KMS-11 (cell line): ENCODE data around the gene ANKRD6.
A peak's percentile ranks its signal among the peaks of the same experiment; 100 is the strongest.

Experiments used
- H2AFZ ChIP-seq: fragments of 200-600 bp; sonication (generic); 2 replicates; pipeline ENCODE4 v1.6.1; 2016; ENCODE audit warnings: antibody characterized with exemption, mixed run types, low read depth
- H3K27ac ChIP-seq: fragments of 200-600 bp; sonication (generic); 2 replicates; pipeline ENCODE4 v1.6.1; 2016; ENCODE audit warnings: mild to moderate bottlenecking, mixed run types
- H3K27me3 ChIP-seq: fragments of 200-600 bp; sonication (generic); 2 replicates; pipeline ENCODE4 v1.6.1; 2017; ENCODE audit warnings: mild to moderate bottlenecking, low read depth, mixed run types, moderate library complexity; ENCODE audit not compliant: insufficient read depth
- H3K36me3 ChIP-seq: fragments of 200-600 bp; sonication (generic); 2 replicates; pipeline ENCODE4 v1.6.1; 2017; ENCODE audit warnings: mild to moderate bottlenecking, mixed run types; ENCODE audit not compliant: insufficient read depth
- H3K4me1 ChIP-seq: fragments of 200-600 bp; sonication (generic); 2 replicates; pipeline ENCODE4 v1.6.1; 2016; ENCODE audit warnings: mild to moderate bottlenecking, low read depth, mixed run types; ENCODE audit not compliant: poor library complexity, severe bottlenecking
- H3K4me2 ChIP-seq: fragments of 200-600 bp; sonication (generic); 2 replicates; pipeline ENCODE4 v1.7.0; 2016; ENCODE audit warnings: mild to moderate bottlenecking, mixed run types
- H3K4me3 ChIP-seq: fragments of 200-600 bp; sonication (generic); IDR thresholded peaks from 2 replicates; pipeline ENCODE4 v1.6.1; 2017; ENCODE audit warnings: low read depth, low read length, mixed read lengths; ENCODE audit not compliant: insufficient read depth
- H3K79me2 ChIP-seq: fragments of 200-600 bp; sonication (generic); 2 replicates; pipeline ENCODE4 v1.6.1; 2016; ENCODE audit warnings: low read depth, mixed run types; ENCODE audit not compliant: insufficient read depth
- H3K9ac ChIP-seq: fragments of 200-600 bp; sonication (generic); 2 replicates; pipeline ENCODE4 v1.6.1; 2016; ENCODE audit warnings: mild to moderate bottlenecking, mixed run types
- H4K20me1 ChIP-seq: fragments of 200-600 bp; sonication (generic); 2 replicates; pipeline ENCODE4 v1.6.1; 2016; ENCODE audit warnings: mild to moderate bottlenecking, mixed run types; ENCODE audit not compliant: insufficient read depth
- CTCF ChIP-seq: fragments of 200-600 bp; sonication (generic); conservative IDR thresholded peaks from 2 replicates; pipeline ENCODE4 v1.6.1; 2017; ENCODE audit warnings: low read depth, mild to moderate bottlenecking, antibody characterized with exemption, low read length, moderate library complexity, mixed read lengths

Gene ANKRD6

GRCh38 chr6:89597372-89597771 lies 164.4 kb downstream of the ANKRD6 start:
- Histone ChIP-seq H3K9ac (no peak overlapping the region), H3K27me3 (no peaks in the 10 kb centered on the region), H2AFZ (no peak overlapping the region), H3K36me3 (no peaks in the 10 kb centered on the region), H3K27ac (no peak overlapping the region), H3K4me1 (peaks cover 6% of the 10 kb centered on the region), H4K20me1 (no peaks in the 10 kb centered on the region), H3K79me2 (no peaks in the 10 kb centered on the region), H3K4me2 (no peak overlapping the region), H3K4me3 (no peak overlapping the region)
- no peak for TF ChIP-seq CTCF

- peaks cover 6% of the 10 kb centered on the region for H3K4me1 ChIP-seq
- no peak overlapping the region for H3K4me3 ChIP-seq
- no peaks in the 10 kb centered on the region for H3K27me3 ChIP-seq
- H3K4me2 ChIP-seq: no peak overlapping the region
- no peaks in the 10 kb centered on the region for H4K20me1 ChIP-seq
- H3K27ac ChIP-seq: no peak overlapping the region
- H3K9ac ChIP-seq: no peak overlapping the region
- TF ChIP-seq CTCF: 0 out of 2 replicates have a peak, but pooled peaks have one; percentile 19
- H3K36me3 ChIP-seq: no peaks in the 10 kb centered on the region
- H3K79me2 ChIP-seq: no peaks in the 10 kb centered on the region
- H2AFZ ChIP-seq: no peak overlapping the region
Observed at GRCh38 chr6:89597988-89598387, 165.0 kb downstream of the ANKRD6 start.

GRCh38 chr6:89599727-89600126 lies 166.8 kb downstream of the ANKRD6 start:
- Histone ChIP-seq H3K9ac (no peak overlapping the region), H3K4me3 (no peak overlapping the region), H4K20me1 (no peaks in the 10 kb centered on the region), H2AFZ (no peak overlapping the region), H3K27ac (no peak overlapping the region), H3K4me1 (peaks cover 6% of the 10 kb centered on the region), H3K79me2 (no peaks in the 10 kb centered on the region), H3K36me3 (no peaks in the 10 kb centered on the region), H3K27me3 (no peaks in the 10 kb centered on the region), H3K4me2 (no peak overlapping the region)
- no peak for TF ChIP-seq CTCF

DNA sequence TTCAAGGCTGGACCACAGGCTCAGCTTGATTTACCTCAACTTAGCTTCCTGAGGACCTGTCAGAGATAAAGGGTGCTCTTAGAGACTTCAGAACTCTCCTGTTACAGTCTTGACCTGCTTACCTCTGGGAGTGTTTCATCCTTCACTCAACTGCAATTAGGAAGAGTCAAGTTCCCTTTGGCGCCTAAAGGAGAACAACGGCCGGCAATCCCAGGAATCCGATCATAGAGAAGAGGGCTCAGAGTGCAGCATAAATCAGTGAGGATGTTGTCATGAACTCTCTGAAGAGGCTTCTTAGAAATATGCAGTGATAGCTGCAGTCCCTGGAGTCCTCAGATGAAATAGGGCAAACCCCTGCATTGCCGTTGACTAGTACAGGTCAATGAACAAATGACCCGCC lies 169.2 kb downstream of the ANKRD6 start:
- Histone ChIP-seq H3K36me3 (no peaks in the 10 kb centered on the region), H3K9ac (no peak overlapping the region), H3K4me2 (no peak overlapping the region), H3K27ac (no peak overlapping the region), H3K4me3 (no peak overlapping the region), H3K79me2 (no peaks in the 10 kb centered on the region), H2AFZ (no peak overlapping the region), H3K27me3 (no peaks in the 10 kb centered on the region), H4K20me1 (no peaks in the 10 kb centered on the region), H3K4me1 (no peaks in the 10 kb centered on the region)
- TF ChIP-seq CTCF: no peak
